H9 (cell line): ENCODE results near the gene TIPRL. TPM values are rescaled to one million over a fixed set of nuclear protein-coding genes. Genes with fewer than 3 reads are reported as not detected.

ENCODE experiments used
- DNase-seq: peaks from one replicate; pipeline ENCODE4 v3.0.0-alpha.2; 2017
- H2AFZ ChIP-seq: one replicate; pipeline ENCODE4 v1.6.1; 2013; ENCODE audit warnings: mild to moderate bottlenecking, low read length, control low read depth, moderate library complexity
- H2AK5ac ChIP-seq: 2 replicates; pipeline ENCODE4 v1.6.1; 2013; ENCODE audit warnings: low read length, control low read depth, mixed read lengths; ENCODE audit not compliant: insufficient read length
- H2BK120ac ChIP-seq: one replicate; pipeline ENCODE4 v1.6.1; 2013; ENCODE audit warnings: low read depth, mild to moderate bottlenecking, low read length, control low read depth, inconsistent platforms; ENCODE audit not compliant: poor library complexity, severe bottlenecking
- H2BK12ac ChIP-seq: 2 replicates; pipeline ENCODE4 v1.6.1; 2013; ENCODE audit warnings: low read length, control low read depth, mixed read lengths, low read depth; ENCODE audit not compliant: insufficient read length
- H2BK15ac ChIP-seq: 2 replicates; pipeline ENCODE4 v1.6.1; 2013; ENCODE audit warnings: low read depth, low read length, control low read depth
- H2BK20ac ChIP-seq: one replicate; pipeline ENCODE4 v1.6.1; 2013; ENCODE audit warnings: low read depth, mild to moderate bottlenecking, low read length, control low read depth, inconsistent platforms; ENCODE audit not compliant: poor library complexity, severe bottlenecking
- H2BK5ac ChIP-seq: 2 replicates; pipeline ENCODE4 v1.6.1; 2013; ENCODE audit warnings: low read length, control low read depth, mixed read lengths; ENCODE audit not compliant: insufficient read length
- H3K14ac ChIP-seq: 2 replicates; pipeline ENCODE4 v1.6.1; 2013; ENCODE audit warnings: low read length, control low read depth; ENCODE audit not compliant: insufficient read depth
- H3K18ac ChIP-seq: 2 replicates; pipeline ENCODE4 v1.6.1; 2013; ENCODE audit warnings: low read depth, mild to moderate bottlenecking, mixed read lengths, low read length, control low read depth; ENCODE audit not compliant: insufficient read length
- H3K23ac ChIP-seq: 2 replicates; pipeline ENCODE4 v1.6.1; 2013; ENCODE audit warnings: low read length, control low read depth, mixed read lengths, low read depth; ENCODE audit not compliant: insufficient read length
- H3K23me2 ChIP-seq: 2 replicates; pipeline ENCODE4 v1.6.1; 2013; ENCODE audit warnings: low read depth, mild to moderate bottlenecking, mixed read lengths, low read length, control low read depth; ENCODE audit not compliant: insufficient read length, poor library complexity, severe bottlenecking
- H3K27ac ChIP-seq: 2 replicates; pipeline ENCODE4 v1.5.1; 2013; ENCODE audit warnings: low read length, control low read depth, mixed read lengths, low read depth; ENCODE audit not compliant: insufficient read length
- H3K27me3 ChIP-seq: 2 replicates; pipeline ENCODE4 v1.6.1; 2013; ENCODE audit warnings: low read length, control low read depth, inconsistent platforms; ENCODE audit not compliant: insufficient read depth
- H3K4ac ChIP-seq: 2 replicates; pipeline ENCODE4 v1.6.1; 2013; ENCODE audit warnings: low read depth, mild to moderate bottlenecking, control low read depth, inconsistent platforms, low read length, moderate library complexity
- H3K4me1 ChIP-seq: 2 replicates; pipeline ENCODE4 v1.6.1; 2013; ENCODE audit warnings: low read length, control low read depth, inconsistent platforms; ENCODE audit not compliant: insufficient read depth
- H3K4me2 ChIP-seq: 2 replicates; pipeline ENCODE4 v1.6.1; 2013; ENCODE audit warnings: low read length, control low read depth, mixed read lengths; ENCODE audit not compliant: insufficient read length, insufficient read depth
- H3K56ac ChIP-seq: 2 replicates; pipeline ENCODE4 v1.6.1; 2013; ENCODE audit warnings: low read depth, mild to moderate bottlenecking, mixed read lengths, low read length, control low read depth; ENCODE audit not compliant: insufficient read length
- H3K79me1 ChIP-seq: 2 replicates; pipeline ENCODE4 v1.6.1; 2013; ENCODE audit warnings: low read depth, mild to moderate bottlenecking, moderate library complexity, low read length, control low read depth, inconsistent platforms; ENCODE audit not compliant: insufficient read depth, poor library complexity, severe bottlenecking
- H3K79me2 ChIP-seq: 2 replicates; pipeline ENCODE4 v1.6.1; 2013; ENCODE audit warnings: low read length, control low read depth, inconsistent platforms; ENCODE audit not compliant: insufficient read depth
- H3K9ac ChIP-seq: 2 replicates; pipeline ENCODE4 v1.6.1; 2013; ENCODE audit warnings: low read length, control low read depth, mixed read lengths; ENCODE audit not compliant: insufficient read length; ENCODE audit errors: extremely low read depth
- H3K9me3 ChIP-seq: one replicate; pipeline ENCODE4 v1.6.1; 2013; ENCODE audit warnings: low read depth, low read length, inconsistent platforms; ENCODE audit not compliant: control insufficient read depth
- H3T11ph ChIP-seq: one replicate; pipeline ENCODE4 v1.6.1; 2013; ENCODE audit warnings: mild to moderate bottlenecking, low read length, control low read depth, inconsistent platforms
- H4K20me1 ChIP-seq: one replicate; pipeline ENCODE4 v1.6.1; 2013; ENCODE audit not compliant: control insufficient read depth, insufficient read length, insufficient read depth
- H4K5ac ChIP-seq: 2 replicates; pipeline ENCODE4 v1.6.1; 2013; ENCODE audit warnings: low read depth, mild to moderate bottlenecking, mixed read lengths, low read length, control low read depth; ENCODE audit not compliant: insufficient read length
- H4K8ac ChIP-seq: replicated peaks from 2 replicates; pipeline ENCODE4 v1.6.1; 2013; ENCODE audit warnings: low read length, control low read depth, mixed read lengths, low read depth; ENCODE audit not compliant: insufficient read length
- H4K91ac ChIP-seq: 2 replicates; pipeline ENCODE4 v1.6.1; 2013; ENCODE audit warnings: low read depth, mild to moderate bottlenecking, moderate library complexity, mixed read lengths, low read length, control low read depth; ENCODE audit not compliant: insufficient read length
- H3K27ac Mint-ChIP-seq, 3 experiments: 2 replicates in 2 of 3; 3 replicates in 1 of 3; pipeline ENCODE4 v1.8.0; 2020 to 2021; ENCODE audit warnings: mixed read lengths in 3 of 3, mild to moderate bottlenecking in 1 of 3, moderate library complexity in 1 of 3
- H3K27me3 Mint-ChIP-seq: 2 replicates; pipeline ENCODE4 v1.8.0; 2021; ENCODE audit warnings: low read depth, mild to moderate bottlenecking, moderate library complexity, mixed read lengths
- H3K36me3 Mint-ChIP-seq, 3 experiments: 2 replicates in 2 of 3; 3 replicates in 1 of 3; pipeline ENCODE4 v1.8.0; 2020 to 2021; ENCODE audit warnings: low read depth in 3 of 3, mixed read lengths in 3 of 3; ENCODE audit not compliant: insufficient read depth in 1 of 3
- H3K4me1 Mint-ChIP-seq, 2 experiments: 2 replicates each; pipeline ENCODE4 v1.8.0; 2020; ENCODE audit warnings: mixed read lengths in 2 of 2
- H3K4me3 Mint-ChIP-seq, 2 experiments: 2 replicates in 1 of 2; 3 replicates in 1 of 2; pipeline ENCODE4 v1.8.0; 2020 to 2021; ENCODE audit warnings: mild to moderate bottlenecking in 2 of 2, mixed read lengths in 2 of 2, moderate library complexity in 1 of 2
- H3K9me3 Mint-ChIP-seq, 2 experiments: 2 replicates in 1 of 2; 3 replicates in 1 of 2; pipeline ENCODE4 v1.8.0; 2020; ENCODE audit warnings: mild to moderate bottlenecking in 2 of 2, mixed read lengths in 2 of 2, moderate library complexity in 1 of 2
- WGBS: extraction: QIAGEN DNeasy Blood & Tissue Kit; methylation state at CpG from one replicate; pipeline ENCODE4 v1.1.7; 2013; ENCODE audit warnings: missing lambda C conversion rate, low lambda C conversion rate, mixed read lengths; ENCODE audit not compliant: insufficient read length; ENCODE audit errors: extremely low coverage; 5-methylcytosine and 5-hydroxymethylcytosine counted together
- total RNA-seq: library from RNA; stranded (reverse); gene quantifications from 2 replicates; pipeline ENCODE4 v1.2.1, GENCODE V29; 2021
- TF ChIP-seq, protein P1 (sequence below): fragments of 200-600 bp; sonication (generic); conservative IDR thresholded peaks from 3 replicates; pipeline ENCODE4 v1.8.0; 2021; ENCODE audit warnings: antibody characterized with exemption, mild to moderate bottlenecking

TIPRL gene
- total RNA-seq, 1 experiment from 2014 or later, result 24.4 TPM

DNA sequence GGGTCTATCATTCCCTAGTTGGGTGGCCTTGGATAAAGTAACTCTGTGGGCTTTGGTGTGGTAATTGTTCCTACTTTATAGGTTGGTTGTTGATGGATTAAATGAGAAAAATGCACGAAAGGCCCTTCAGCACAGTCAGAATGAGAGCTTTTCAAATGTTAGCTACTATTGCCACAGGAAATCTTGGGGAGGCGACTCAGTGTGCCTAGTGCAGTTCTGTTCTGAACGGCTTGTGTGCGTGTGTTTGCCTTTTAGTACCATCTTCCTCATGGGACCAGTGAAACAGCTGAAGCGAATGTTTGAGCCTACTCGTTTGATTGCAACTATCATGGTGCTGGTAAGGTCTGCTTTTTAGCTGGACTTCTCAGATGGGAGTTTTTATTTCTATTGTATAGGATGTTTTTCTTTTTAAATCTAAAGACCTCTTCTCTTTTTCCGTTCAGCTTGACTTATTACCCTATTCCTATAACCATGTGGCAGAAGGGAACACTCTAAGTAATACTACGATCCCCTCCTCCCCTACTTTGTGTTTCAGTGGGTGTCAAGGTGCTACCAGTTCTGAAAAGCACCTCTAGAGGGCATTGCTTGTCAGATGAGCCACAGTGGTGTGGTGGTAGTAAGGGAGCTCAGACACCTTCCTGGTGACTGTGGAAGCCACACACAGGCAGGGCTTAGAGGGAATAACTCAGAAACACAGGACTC lies 56.2 kb downstream of the TIPRL start:
- Histone ChIP-seq H3K4ac (no peak overlapping the region), H3K4me2 (no peak overlapping the region), H3K23ac (no peak overlapping the region), H3K56ac (no peak overlapping the region), H3K9me3 (no peaks in the 10 kb centered on the region), H3K4me1 (no peaks in the 10 kb centered on the region), H3K79me2 (no peaks in the 10 kb centered on the region), H4K20me1 (no peaks in the 10 kb centered on the region), H3K18ac (no peak overlapping the region), H3K23me2 (no peaks in the 10 kb centered on the region), H2AFZ (no peak overlapping the region), H2AK5ac (no peak overlapping the region), H4K8ac (no peak overlapping the region), H2BK15ac (no peak overlapping the region), H3K14ac (no peak overlapping the region), H3K27me3 (no peaks in the 10 kb centered on the region), H3K9ac (no peak overlapping the region), H2BK5ac (no peak overlapping the region), H4K91ac (no peak overlapping the region), H2BK20ac (no peak overlapping the region), H2BK120ac (no peak overlapping the region), H3T11ph (no peak overlapping the region), H3K79me1 (no peaks in the 10 kb centered on the region), H3K27ac (no peak overlapping the region), H4K5ac (no peak overlapping the region), H2BK12ac (no peak overlapping the region)
- peak; percentile 59 for DNase-seq
- H3K9me3 Mint-ChIP-seq, result no peaks in the 10 kb centered on the region
- H3K4me1 Mint-ChIP-seq, result no peaks in the 10 kb centered on the region
- H3K27me3 Mint-ChIP-seq, result no peaks in the 10 kb centered on the region
- WGBS, result no CpG with 5 or more reads among the region's 8 CpGs
- peaks cover 5 to 48% (median 38%) of the 10 kb centered on the region in 3 experiments; a peak in 6 of 7 replicates for H3K36me3 Mint-ChIP-seq
- H3K27ac Mint-ChIP-seq, result no peak overlapping the region
- H3K4me3 Mint-ChIP-seq, result no peak overlapping the region
- TF ChIP-seq, protein P1, sequence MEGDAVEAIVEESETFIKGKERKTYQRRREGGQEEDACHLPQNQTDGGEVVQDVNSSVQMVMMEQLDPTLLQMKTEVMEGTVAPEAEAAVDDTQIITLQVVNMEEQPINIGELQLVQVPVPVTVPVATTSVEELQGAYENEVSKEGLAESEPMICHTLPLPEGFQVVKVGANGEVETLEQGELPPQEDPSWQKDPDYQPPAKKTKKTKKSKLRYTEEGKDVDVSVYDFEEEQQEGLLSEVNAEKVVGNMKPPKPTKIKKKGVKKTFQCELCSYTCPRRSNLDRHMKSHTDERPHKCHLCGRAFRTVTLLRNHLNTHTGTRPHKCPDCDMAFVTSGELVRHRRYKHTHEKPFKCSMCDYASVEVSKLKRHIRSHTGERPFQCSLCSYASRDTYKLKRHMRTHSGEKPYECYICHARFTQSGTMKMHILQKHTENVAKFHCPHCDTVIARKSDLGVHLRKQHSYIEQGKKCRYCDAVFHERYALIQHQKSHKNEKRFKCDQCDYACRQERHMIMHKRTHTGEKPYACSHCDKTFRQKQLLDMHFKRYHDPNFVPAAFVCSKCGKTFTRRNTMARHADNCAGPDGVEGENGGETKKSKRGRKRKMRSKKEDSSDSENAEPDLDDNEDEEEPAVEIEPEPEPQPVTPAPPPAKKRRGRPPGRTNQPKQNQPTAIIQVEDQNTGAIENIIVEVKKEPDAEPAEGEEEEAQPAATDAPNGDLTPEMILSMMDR, result peak; percentile 82
